Measurements from ENCODE around the gene NR1D1. TPM values are rescaled to one million over a fixed set of nuclear protein-coding genes. Genes with fewer than 3 reads are reported as not detected.

The NR1D1 gene
- total RNA-seq, 2 experiments from 2014 or later, result 1.7 to 8.7 TPM

DNA sequence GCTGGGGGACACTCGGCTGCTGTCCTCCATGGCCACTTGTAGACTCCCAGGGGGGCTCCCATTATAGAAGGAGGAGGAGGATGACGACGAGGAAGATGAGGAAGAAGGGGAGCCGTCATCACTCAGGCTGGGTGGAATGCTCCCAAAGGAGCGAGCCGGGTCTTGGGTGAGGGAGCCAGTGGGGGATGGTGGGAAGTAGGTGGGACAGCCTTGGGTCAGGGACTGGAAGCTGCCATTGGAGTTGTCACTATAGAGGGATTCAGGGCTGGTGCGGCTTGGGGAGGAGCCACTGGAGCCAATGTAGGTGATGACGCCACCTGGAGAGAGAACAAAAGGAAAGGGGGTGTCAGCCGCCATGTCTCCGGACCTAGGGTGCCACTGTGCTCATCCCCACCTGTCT, 3.3 kb downstream of the NR1D1 start:
- POLR2A ChIA-PET, result interaction anchor here (0.6 to 4.8 kb wide), 2 partner anchors 15 to 222 kb away, joined by 3 to 52 read pairs; no protein-coding TSS in a partner anchor
- peak overlapping the region; percentile 49; the same call in 1 of the 2 replicates for H3K4me2 ChIP-seq (ENCODE audit: low read length)

DNA sequence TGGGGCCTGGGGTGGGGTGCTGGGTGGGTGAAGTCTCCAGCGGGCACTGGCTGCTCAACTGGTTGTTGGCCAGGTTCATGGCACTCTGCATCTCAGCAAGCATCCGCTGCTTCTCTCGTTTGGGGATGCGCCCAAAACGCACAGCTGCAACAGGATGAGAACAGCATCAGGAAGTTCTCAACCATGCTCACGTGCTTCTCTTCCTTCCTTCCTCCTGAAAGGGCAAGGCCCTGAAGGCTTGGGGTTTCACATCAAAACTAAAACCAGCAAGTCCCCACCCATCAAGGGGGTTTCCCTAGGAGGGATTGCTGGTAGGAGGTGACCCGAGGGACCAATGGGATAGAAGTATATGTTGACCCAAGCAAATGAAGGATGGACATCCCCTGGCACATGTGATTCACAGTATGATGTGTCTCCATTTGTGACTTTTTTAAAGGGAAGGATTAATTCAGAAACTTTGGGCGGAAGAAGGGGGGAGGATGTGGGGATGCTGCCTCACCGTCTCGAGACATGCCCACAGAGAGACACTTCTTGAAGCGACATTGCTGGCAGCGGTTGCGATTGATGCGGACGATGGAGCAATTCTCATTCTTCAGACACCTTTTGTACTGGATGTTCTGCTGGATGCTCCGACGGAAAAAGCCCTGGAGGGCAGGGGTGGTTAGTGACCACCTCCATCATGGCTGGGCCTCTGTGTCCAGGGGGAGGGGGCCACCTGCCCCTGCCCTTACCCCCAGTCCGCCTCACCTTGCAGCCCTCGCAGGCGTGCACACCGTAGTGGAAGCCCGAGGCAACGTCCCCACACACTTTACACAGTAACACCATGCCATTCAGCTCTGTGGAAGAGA, 4.2 kb downstream of the NR1D1 start:
- Histone ChIP-seq H3K27ac (ENCODE audit: low read depth, low read length, poor library complexity, severe bottlenecking) (peak overlapping the region; percentile 60), H3K9me2 (ENCODE audit: insufficient read depth, low read length) (no peaks in the 10 kb centered on the region), H3K4me2 (ENCODE audit: low read length) (peak overlapping the region; percentile 49), H3K36me3 (ENCODE audit: insufficient read depth, low read length) (peaks cover 49% of the 10 kb centered on the region), H4K20me1 (ENCODE audit: insufficient read depth, low read length) (no peaks in the 10 kb centered on the region), H3K4me1 (ENCODE audit: insufficient read depth, low read length, poor library complexity, severe bottlenecking) (peaks cover 49% of the 10 kb centered on the region), H3K79me2 (ENCODE audit: insufficient read depth, low read depth, low read length) (peaks cover 16% of the 10 kb centered on the region; the same call in 1 of the 2 replicates), H3K9me3 (ENCODE audit: low read length) (no peaks in the 10 kb centered on the region), H3K4me3 (ENCODE audit: low read depth, low read length, poor library complexity, severe bottlenecking) (no peak overlapping the region), H2AFZ (ENCODE audit: low read length) (no peak overlapping the region; the same call in 1 of the 2 replicates)
- ChIA-PET POLR2A (interaction anchor here (0.6 kb wide), 1 partner anchor 46 kb away, joined by 4 read pairs; no protein-coding TSS in a partner anchor), CTCF (ENCODE audit: unreplicated experiment) (no interaction called here)
- TF ChIP-seq, protein P1, sequence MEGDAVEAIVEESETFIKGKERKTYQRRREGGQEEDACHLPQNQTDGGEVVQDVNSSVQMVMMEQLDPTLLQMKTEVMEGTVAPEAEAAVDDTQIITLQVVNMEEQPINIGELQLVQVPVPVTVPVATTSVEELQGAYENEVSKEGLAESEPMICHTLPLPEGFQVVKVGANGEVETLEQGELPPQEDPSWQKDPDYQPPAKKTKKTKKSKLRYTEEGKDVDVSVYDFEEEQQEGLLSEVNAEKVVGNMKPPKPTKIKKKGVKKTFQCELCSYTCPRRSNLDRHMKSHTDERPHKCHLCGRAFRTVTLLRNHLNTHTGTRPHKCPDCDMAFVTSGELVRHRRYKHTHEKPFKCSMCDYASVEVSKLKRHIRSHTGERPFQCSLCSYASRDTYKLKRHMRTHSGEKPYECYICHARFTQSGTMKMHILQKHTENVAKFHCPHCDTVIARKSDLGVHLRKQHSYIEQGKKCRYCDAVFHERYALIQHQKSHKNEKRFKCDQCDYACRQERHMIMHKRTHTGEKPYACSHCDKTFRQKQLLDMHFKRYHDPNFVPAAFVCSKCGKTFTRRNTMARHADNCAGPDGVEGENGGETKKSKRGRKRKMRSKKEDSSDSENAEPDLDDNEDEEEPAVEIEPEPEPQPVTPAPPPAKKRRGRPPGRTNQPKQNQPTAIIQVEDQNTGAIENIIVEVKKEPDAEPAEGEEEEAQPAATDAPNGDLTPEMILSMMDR (conservative IDR thresholded peaks at IDR 0.05; ENCODE audit: low read length), result no peak
- TF ChIP-seq EZH2phosphoT487 (IDR thresholded peaks at IDR 0.05; ENCODE audit: borderline replicate concordance, low read depth, low read length), result no peak
- peak; percentile 77 for DNase-seq (ENCODE audit: low spot score)
- BruUV-seq (replicated peaks), result no TSS peak
- intact Hi-C loops (cut with micrococcal nuclease; ENCODE audit: unreplicated experiment), result no loop called here

More for the DNA sequence above, 3.3 kb downstream of the NR1D1 start:
- Histone ChIP-seq H3K4me3 (ENCODE audit: low read depth, low read length, poor library complexity, severe bottlenecking) (no peak overlapping the region), H4K20me1 (ENCODE audit: insufficient read depth, low read length) (no peaks in the 10 kb centered on the region), H3K9me2 (ENCODE audit: insufficient read depth, low read length) (no peaks in the 10 kb centered on the region), H3K36me3 (ENCODE audit: insufficient read depth, low read length) (peaks cover 46% of the 10 kb centered on the region), H2AFZ (ENCODE audit: low read length) (no peak overlapping the region), H3K79me2 (ENCODE audit: insufficient read depth, low read depth, low read length) (peaks cover 16% of the 10 kb centered on the region; the same call in 1 of the 2 replicates), H3K27ac (ENCODE audit: low read depth, low read length, poor library complexity, severe bottlenecking) (peak overlapping the region; percentile 60), H3K4me1 (ENCODE audit: insufficient read depth, low read length, poor library complexity, severe bottlenecking) (peaks cover 52% of the 10 kb centered on the region), H3K9me3 (ENCODE audit: low read length) (no peaks in the 10 kb centered on the region)
- intact Hi-C loops (cut with micrococcal nuclease; ENCODE audit: unreplicated experiment), result no loop called here
- TF ChIP-seq, protein P1 (conservative IDR thresholded peaks at IDR 0.05; ENCODE audit: low read length), result no peak
- TF ChIP-seq EZH2phosphoT487 (IDR thresholded peaks at IDR 0.05; ENCODE audit: borderline replicate concordance, low read depth, low read length), result no peak
- CTCF ChIA-PET (ENCODE audit: unreplicated experiment), result no interaction called here
- no peak for DNase-seq (ENCODE audit: low spot score)
- BruUV-seq (replicated peaks), result no TSS peak
